ENCODE results near the gene HSPA1A.

DNA sequence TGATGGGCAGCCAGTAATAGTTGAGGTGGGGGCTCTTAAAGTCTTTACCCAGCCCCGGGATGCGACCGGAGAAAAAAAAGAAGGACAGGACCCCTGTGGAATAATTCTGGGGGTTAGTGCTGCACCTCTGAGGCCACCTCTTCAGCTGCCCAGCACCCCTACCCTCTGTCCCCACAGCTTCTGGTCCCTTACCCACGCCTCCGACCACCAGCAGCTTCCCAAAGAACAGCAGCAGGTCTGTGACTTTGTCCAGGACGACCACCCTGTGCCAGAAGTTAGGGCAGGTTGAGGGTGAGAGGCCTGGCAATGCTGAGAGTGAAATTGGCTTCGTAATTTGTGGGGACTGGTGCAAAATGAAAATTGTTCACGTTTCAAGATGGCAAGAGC, 49.5 kb downstream of the HSPA1A start:
- no peak for TF ChIP-seq POLR2A (IDR thresholded peaks at IDR 0.05)
- TF ChIP-seq, protein P1, sequence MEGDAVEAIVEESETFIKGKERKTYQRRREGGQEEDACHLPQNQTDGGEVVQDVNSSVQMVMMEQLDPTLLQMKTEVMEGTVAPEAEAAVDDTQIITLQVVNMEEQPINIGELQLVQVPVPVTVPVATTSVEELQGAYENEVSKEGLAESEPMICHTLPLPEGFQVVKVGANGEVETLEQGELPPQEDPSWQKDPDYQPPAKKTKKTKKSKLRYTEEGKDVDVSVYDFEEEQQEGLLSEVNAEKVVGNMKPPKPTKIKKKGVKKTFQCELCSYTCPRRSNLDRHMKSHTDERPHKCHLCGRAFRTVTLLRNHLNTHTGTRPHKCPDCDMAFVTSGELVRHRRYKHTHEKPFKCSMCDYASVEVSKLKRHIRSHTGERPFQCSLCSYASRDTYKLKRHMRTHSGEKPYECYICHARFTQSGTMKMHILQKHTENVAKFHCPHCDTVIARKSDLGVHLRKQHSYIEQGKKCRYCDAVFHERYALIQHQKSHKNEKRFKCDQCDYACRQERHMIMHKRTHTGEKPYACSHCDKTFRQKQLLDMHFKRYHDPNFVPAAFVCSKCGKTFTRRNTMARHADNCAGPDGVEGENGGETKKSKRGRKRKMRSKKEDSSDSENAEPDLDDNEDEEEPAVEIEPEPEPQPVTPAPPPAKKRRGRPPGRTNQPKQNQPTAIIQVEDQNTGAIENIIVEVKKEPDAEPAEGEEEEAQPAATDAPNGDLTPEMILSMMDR (IDR thresholded peaks at IDR 0.05) = no peak
